ENCODE data around the gene ZYG11B.
"Not testable (repeated sequence)": the region's sequence is repeated elsewhere in the genome, so short reads cannot be mapped to it uniquely, and the experiment has no call there.

ZYG11B gene

GRCh38 chr1:52759908-52760307 lies 33.7 kb downstream of the ZYG11B start:
- DNase-seq = no peak

DNA sequence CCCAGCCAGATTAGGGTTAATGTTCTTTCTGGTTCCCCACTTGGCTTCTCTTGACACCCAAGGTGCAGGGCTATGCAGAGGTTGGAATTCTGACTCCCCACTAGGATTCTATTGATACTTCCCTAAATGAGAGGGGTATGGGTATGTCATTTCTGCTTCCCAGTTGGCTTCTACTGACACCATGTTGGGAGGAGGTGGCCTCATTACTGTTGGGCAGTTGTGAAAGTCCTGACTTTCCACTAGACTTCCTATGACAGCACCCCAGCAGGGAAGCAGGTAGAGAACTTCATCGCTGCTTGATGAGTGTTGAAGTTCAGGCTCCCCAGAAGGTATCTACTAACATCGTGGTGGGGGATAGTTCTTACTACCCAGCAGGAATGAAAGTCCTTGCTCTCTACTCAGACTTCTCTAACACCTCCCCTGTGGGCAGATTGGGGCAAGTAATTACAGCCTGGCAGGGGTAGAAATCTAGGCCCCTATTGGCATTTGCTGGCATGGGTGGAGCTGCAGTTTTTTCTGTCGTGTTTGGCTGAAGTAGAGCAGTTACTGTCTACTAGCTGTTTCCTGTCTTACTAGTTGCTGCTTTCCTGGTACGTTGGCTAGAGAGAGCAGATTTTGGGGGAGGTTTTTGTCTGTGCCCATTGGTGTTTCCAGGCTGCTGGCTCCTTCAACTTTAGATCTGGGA lies 41.5 kb downstream of the ZYG11B start:
- DNase-seq = no peak

GRCh38 chr1:52769346-52770033 lies 43.2 kb downstream of the ZYG11B start:
- DNase-seq = no peak

GRCh38 chr1:52771384-52771783 lies 45.1 kb downstream of the ZYG11B start:
- no peak for DNase-seq

- no peak for DNase-seq
Observed at GRCh38 chr1:52786148-52786547, 59.9 kb downstream of the ZYG11B start.

DNA sequence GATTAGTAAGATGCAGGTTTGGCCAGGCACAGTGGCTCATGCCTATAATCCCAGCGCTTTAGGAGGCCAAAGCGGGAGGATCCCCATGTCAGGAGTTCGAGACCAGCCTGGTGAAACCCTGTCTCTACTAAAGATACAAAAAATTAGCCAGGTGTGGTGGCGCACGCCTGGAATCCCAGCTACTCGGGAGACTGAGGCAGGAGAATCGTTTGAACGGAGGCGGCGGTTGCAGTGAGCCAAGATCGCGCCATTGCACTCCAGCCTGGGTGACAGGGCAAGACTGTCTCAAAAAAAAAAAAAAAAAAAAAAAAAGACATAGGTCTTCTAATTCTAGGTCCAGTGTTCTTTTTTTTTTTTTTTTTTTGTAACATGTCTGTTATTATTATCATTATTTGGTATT lies 64.2 kb downstream of the ZYG11B start:
- not testable (repeated sequence) for DNase-seq

- no peak for DNase-seq
Observed at GRCh38 chr1:52792036-52792435, 65.8 kb downstream of the ZYG11B start.

DNA sequence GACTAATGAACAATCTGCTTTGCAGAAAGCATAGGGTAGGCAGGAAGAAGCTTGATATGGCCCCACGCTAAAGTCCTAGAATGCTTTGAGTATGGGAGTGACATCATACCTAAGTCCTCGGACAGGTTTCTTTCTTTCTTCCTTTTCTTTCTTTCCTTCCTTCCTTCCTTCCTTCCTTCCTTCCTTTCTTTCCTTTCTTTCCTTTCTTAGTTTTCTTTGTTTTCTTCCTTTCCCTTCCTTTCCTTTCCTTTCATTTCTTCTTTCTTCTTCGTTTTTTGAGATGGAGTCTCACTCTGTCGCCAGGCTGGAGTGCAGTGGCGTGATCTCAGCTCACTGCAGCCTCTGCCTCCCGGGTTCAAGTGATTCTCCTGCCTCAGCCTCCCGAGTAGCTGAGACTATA lies 67.5 kb downstream of the ZYG11B start:
- not testable (repeated sequence) for DNase-seq

DNA sequence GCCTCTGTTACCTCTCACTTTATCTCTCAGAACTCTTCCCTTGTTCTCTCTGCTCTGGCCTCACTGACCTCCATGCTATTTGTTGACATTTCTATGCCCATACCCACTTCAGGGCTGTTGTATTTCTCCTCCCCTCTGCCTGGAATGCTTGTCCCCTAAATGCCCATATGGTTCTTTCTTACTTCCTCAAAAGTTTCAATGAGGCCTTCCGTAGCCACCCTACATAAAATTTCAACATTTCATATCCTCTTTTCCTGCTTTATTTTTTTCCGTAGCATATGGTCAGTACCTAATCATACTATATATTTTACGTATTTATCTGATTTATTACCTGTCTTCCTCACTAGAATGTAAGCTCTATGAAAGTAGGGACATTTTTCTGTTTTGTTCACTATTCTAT lies 69.2 kb downstream of the ZYG11B start:
- no peak for DNase-seq

DNA sequence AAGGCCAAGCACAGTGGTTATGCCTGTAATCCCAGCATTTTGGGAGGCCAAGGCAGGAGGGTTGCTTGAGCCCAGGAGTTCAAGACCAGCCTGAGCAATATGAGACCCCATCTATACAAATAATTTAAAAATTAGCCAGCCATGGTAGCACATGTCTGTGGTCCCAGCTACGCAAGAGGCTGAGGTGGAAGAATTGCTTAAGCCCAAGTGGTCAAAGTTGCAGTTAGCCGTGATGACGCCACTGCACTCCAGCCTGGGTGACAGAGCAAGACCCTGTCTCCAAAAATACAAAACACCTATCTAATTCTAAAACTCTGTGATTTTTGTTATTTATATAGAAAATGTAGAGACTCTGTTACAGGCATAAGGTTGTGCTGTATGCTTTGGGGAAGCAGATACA lies 72.1 kb downstream of the ZYG11B start:
- DNase-seq = no peak

DNA sequence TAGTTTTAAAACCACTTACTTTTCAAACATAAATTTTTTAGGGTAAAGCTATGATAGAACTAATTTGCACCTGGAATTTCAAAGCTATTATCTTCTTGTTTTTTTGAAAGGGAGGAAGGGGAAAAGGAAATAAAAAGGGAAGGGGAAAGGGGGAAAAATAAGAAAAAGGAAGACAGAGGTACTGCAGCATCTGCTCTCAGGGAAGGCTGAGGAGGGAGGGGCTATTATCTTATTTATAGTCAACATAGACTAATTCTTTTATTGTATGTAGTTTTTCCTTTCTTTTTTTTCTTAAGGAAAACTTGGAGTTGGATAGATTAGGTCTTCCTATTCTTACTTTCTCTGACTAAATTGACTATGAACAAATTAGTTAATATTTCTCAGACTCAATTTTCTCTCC lies 74.8 kb downstream of the ZYG11B start:
- DNase-seq = no peak

GRCh38 chr1:52804083-52804482 lies 77.8 kb downstream of the ZYG11B start:
- DNase-seq = not testable (repeated sequence)

- no peak for DNase-seq
Observed at GRCh38 chr1:52814465-52814864, 88.2 kb downstream of the ZYG11B start.

GRCh38 chr1:52820830-52821229 lies 94.6 kb downstream of the ZYG11B start:
- not testable (repeated sequence) for DNase-seq

- no peak for DNase-seq
Observed at GRCh38 chr1:52825868-52826267, 99.6 kb downstream of the ZYG11B start.

DNA sequence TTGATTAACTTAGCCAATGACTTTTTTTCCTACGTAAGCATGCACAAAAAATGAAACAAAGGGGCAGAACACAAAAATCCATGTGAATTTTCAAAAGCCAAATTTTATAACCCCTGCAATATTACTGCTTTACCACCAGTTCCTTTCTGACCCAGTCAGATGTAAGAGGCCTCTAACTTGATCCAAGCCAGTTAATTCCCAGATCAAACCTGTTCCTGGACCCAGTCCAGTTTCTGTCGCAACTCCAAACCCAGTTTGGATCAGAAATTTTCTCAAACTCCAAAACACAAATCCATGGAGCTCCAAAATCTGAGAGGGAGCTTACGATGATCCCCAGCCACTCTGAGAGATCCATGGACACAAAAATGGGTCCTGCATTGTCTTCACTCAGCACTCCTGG lies 108.5 kb downstream of the ZYG11B start:
- no peak for DNase-seq

DNA sequence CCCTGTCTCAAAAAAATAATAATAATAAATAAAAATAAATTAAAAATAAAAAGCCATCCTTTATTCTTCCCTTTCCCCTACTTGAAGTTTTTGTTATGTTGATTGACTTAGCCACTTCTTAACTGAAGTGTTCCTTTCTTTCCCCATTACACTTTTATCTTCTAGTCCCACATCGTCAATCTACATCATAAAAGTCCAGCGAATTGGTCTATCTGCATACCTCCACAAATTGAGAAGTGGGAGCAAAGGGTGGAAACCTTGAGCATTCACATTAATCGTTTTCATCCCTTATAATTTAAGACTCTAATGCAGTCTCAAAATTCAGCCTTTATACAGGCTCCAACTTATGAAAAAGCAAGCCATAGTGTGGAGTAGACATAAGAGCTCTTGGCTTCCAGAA lies 109.8 kb downstream of the ZYG11B start:
- no peak for DNase-seq

DNA sequence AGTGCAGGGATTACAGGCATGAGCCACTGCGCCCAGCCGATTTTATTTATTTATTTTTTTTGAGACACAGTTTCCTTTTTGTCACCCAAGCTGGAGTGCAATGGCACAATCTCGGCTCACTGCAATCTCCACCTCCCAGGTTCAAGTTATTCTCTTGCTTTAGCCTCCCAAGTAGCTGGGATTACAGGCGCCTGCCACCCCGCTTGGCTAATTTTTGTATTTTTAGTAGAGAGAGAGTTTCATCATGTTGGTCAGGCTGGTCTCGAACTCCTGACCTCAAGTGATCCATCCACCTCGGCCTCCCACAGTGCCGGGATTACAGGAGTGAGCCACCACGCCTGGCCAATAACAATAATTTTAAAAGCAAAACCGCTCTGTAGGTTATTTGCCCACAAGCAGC lies 112.9 kb downstream of the ZYG11B start:
- DNase-seq = not testable (repeated sequence)

GRCh38 chr1:52842643-52843310 lies 116.5 kb downstream of the ZYG11B start, which contains the start of gene ZYG11A:
Gene ZYG11A, plus strand, starts transcription at chr1:52842760. Its CDS starts 124 bp downstream, at chr1:52842884.
- DNase-seq = peak; percentile 66 to 75

GRCh38 chr1:52845119-52845518 lies 118.9 kb downstream of the ZYG11B start:
- DNase-seq = not testable (repeated sequence)

DNA sequence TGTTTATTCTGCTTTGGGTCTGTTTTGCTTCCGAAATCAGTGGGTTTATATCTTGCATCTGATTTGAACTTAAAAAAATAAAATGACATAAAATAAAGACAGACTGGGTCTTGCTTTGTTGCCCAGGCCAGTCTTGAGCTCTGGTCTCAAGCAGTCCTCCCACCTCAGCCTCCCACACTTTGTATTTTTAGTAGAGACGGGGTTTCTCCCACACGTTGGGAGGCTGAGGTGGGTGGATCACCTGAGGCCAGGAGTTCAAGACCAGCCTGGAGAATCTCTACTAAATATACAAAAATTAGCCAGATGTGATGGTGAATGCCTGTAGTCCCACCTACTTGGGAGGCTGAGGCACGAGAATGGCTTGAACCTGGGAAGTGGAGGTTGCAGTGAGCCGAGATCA lies 122.2 kb downstream of the ZYG11B start:
- DNase-seq = no peak

- DNase-seq = no peak
Observed at GRCh38 chr1:52850951-52851350, 124.7 kb downstream of the ZYG11B start.

- no peak for DNase-seq
Observed at GRCh38 chr1:52852854-52853253, 126.6 kb downstream of the ZYG11B start.

GRCh38 chr1:52855584-52855983 lies 129.3 kb downstream of the ZYG11B start:
- no peak for DNase-seq

Data from CD4-positive, alpha-beta T cell treated with Interleukin-1 beta for 1 hour (primary cell).